Measurements from ENCODE around the gene SERPIND1.

- TF ChIP-seq, protein P1, sequence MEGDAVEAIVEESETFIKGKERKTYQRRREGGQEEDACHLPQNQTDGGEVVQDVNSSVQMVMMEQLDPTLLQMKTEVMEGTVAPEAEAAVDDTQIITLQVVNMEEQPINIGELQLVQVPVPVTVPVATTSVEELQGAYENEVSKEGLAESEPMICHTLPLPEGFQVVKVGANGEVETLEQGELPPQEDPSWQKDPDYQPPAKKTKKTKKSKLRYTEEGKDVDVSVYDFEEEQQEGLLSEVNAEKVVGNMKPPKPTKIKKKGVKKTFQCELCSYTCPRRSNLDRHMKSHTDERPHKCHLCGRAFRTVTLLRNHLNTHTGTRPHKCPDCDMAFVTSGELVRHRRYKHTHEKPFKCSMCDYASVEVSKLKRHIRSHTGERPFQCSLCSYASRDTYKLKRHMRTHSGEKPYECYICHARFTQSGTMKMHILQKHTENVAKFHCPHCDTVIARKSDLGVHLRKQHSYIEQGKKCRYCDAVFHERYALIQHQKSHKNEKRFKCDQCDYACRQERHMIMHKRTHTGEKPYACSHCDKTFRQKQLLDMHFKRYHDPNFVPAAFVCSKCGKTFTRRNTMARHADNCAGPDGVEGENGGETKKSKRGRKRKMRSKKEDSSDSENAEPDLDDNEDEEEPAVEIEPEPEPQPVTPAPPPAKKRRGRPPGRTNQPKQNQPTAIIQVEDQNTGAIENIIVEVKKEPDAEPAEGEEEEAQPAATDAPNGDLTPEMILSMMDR (IDR thresholded peaks at IDR 0.05 in 4 of 5, conservative IDR thresholded peaks at IDR 0.05 in 1 of 5) = no peak
- TF ChIP-seq POLR2A (IDR thresholded peaks at IDR 0.05) = no peak
Measured at GRCh38 chr22:20764471-20764720, 9.5 kb upstream of the SERPIND1 start.
